Muscle of leg (tissue), 11 donors: ENCODE measurements around the gene TRIM36. TPM values are rescaled to one million over a fixed set of nuclear protein-coding genes. Genes with fewer than 3 reads are reported as not detected.

Experiments used
- DNase-seq: peaks from one replicate; pipeline ENCODE4 v3.0.0; 2013
- H3K27ac ChIP-seq: one replicate; pipeline ENCODE4 v1.5.1; 2013; ENCODE audit warnings: mild to moderate bottlenecking, low read length, control low read depth
- H3K27me3 ChIP-seq: one replicate; pipeline ENCODE4 v1.6.1; 2013; ENCODE audit warnings: low read length; ENCODE audit not compliant: control insufficient read depth, insufficient read depth
- H3K36me3 ChIP-seq: one replicate; pipeline ENCODE4 v1.6.1; 2013; ENCODE audit warnings: low read length; ENCODE audit not compliant: control insufficient read depth, insufficient read depth
- H3K4me1 ChIP-seq: one replicate; pipeline ENCODE4 v1.6.1; 2013; ENCODE audit warnings: low read length; ENCODE audit not compliant: control insufficient read depth, insufficient read depth
- H3K4me3 ChIP-seq: one replicate; pipeline ENCODE4 v1.5.1; 2013; ENCODE audit warnings: low read length, control low read depth
- H3K9me3 ChIP-seq: replicated peaks from 2 replicates; pipeline ENCODE4 v1.6.1; 2013; ENCODE audit warnings: low read depth, low read length; ENCODE audit not compliant: control insufficient read depth
- WGBS: methylation state at CpG from one replicate; pipeline ENCODE4 v1.1.5; 2013; ENCODE audit warnings: missing lambda C conversion rate; ENCODE audit not compliant: insufficient coverage; 5-methylcytosine and 5-hydroxymethylcytosine counted together
- polyA plus RNA-seq, 8 donors: library from polyadenylated mRNA; unstranded; fragments of 120-200 nt; gene quantifications; one replicate each; pipeline versions ENCODE4 v1.2.1 to v1.2.3, GENCODE V29; 2013; ENCODE audit warnings: inconsistent platforms in 1 of 8, low replicate concordance in 1 of 8; ENCODE audit not compliant: insufficient read length in 8 of 8, insufficient read depth in 1 of 8
- total RNA-seq: library from RNA; stranded (reverse); fragments of 120-200 nt; gene quantifications from one replicate; pipeline ENCODE4 v1.2.4, GENCODE V29; 2013

The TRIM36 gene
- total and polyA plus RNA-seq, 9 donors, result 1.8 to 3.4 (median 2.7) TPM

GRCh38 chr5:115116001-115116400 is 53.7 kb downstream of the TRIM36 start:
- H3K4me1 ChIP-seq, result no peaks in the 10 kb centered on the region
- no peak overlapping the region for H3K27ac ChIP-seq
- no peaks in the 10 kb centered on the region for H3K27me3 ChIP-seq
- no peaks in the 10 kb centered on the region for H3K36me3 ChIP-seq
- H3K4me3 ChIP-seq, result no peak overlapping the region
- H3K9me3 ChIP-seq, result peaks cover 2% of the 10 kb centered on the region
- peak; percentile 6 for DNase-seq

DNA sequence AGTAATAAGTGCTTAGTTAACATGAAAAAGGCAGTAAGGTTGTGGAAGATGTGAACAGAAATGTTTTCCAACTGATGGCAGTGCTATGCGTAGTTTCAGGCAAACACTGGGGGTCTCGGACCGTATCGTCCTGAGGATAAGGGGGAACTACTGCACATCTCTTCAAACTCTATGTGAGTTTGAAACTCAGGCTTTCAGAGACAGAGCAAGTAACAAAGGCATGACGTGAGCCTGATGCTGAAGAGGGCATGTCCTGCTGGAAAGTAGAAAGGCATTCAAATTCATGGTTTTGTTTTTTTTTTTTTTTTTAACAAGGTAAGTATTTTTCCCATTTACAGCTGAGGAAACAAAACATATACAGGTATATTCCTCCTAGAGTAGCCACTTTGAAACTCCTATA is 59.9 kb downstream of the TRIM36 start:
- 80% methylated on average over 3 of the region's 5 CpGs for WGBS
- H3K4me3 ChIP-seq, result no peak overlapping the region
- no peaks in the 10 kb centered on the region for H3K4me1 ChIP-seq
- DNase-seq, result no peak
- no peaks in the 10 kb centered on the region for H3K9me3 ChIP-seq
- H3K27me3 ChIP-seq, result no peaks in the 10 kb centered on the region
- no peak overlapping the region for H3K27ac ChIP-seq
- no peaks in the 10 kb centered on the region for H3K36me3 ChIP-seq

GRCh38 chr5:115109356-115109755 is 60.4 kb downstream of the TRIM36 start:
- no peaks in the 10 kb centered on the region for H3K9me3 ChIP-seq
- H3K4me1 ChIP-seq, result no peaks in the 10 kb centered on the region
- no peak overlapping the region for H3K27ac ChIP-seq
- no peaks in the 10 kb centered on the region for H3K27me3 ChIP-seq
- no peaks in the 10 kb centered on the region for H3K36me3 ChIP-seq
- H3K4me3 ChIP-seq, result no peak overlapping the region
- DNase-seq, result no peak
- 72% methylated on average over 3 of the region's 5 CpGs for WGBS

- no peak overlapping the region for H3K27ac ChIP-seq
Measured at GRCh38 chr5:115100319-115100955, 69.3 kb downstream of the TRIM36 start.

GRCh38 chr5:115098041-115098702 is 71.5 kb downstream of the TRIM36 start:
- Histone ChIP-seq H3K9me3 (no peaks in the 10 kb centered on the region), H3K27me3 (no peaks in the 10 kb centered on the region), H3K27ac (no peak overlapping the region), H3K4me1 (no peaks in the 10 kb centered on the region), H3K36me3 (no peaks in the 10 kb centered on the region), H3K4me3 (no peak overlapping the region)
- peak; percentile 46 for DNase-seq
- no CpG with 5 or more reads among the region's 2 CpGs for WGBS

More at GRCh38 chr5:115100319-115100955, 69.3 kb downstream of the TRIM36 start:
- H3K27me3 ChIP-seq, result no peaks in the 10 kb centered on the region
- H3K4me1 ChIP-seq, result no peaks in the 10 kb centered on the region
- no peaks in the 10 kb centered on the region for H3K9me3 ChIP-seq
- no CpG with 5 or more reads among the region's 6 CpGs for WGBS
- no peaks in the 10 kb centered on the region for H3K36me3 ChIP-seq
- peak; percentile 3 for DNase-seq
- no peak overlapping the region for H3K4me3 ChIP-seq

DNA sequence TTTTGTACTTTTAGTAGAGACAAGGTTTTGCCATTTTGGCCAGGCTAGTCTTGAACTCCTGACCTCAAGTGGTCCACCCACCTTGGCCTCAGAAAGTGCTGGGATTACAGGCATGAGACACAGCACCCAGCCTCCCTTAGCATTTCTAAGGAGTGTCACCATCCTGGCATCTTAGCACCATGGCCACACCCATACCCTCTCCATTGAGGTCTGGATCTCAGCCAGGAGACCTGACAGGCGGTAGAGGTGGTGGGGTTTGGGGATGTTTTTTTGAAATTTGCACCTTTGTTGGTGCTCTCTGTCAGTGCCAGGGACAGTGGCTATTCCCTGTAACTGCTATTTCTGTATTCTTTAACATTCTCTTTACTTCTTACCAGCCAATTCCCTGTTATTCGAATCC is 72.5 kb downstream of the TRIM36 start:
- Histone ChIP-seq H3K4me1 (no peaks in the 10 kb centered on the region), H3K4me3 (no peak overlapping the region), H3K27ac (no peak overlapping the region), H3K9me3 (no peaks in the 10 kb centered on the region), H3K36me3 (no peaks in the 10 kb centered on the region), H3K27me3 (no peaks in the 10 kb centered on the region)
- DNase-seq, result no peak
- WGBS, result no CpG with 5 or more reads among the region's 2 CpGs

- Histone ChIP-seq H3K27me3 (no peaks in the 10 kb centered on the region), H3K4me3 (no peak overlapping the region), H3K4me1 (no peaks in the 10 kb centered on the region), H3K36me3 (no peaks in the 10 kb centered on the region), H3K27ac (no peak overlapping the region), H3K9me3 (no peaks in the 10 kb centered on the region)
- WGBS, result 28% methylated on average over 2 of the region's 7 CpGs
- peak; percentile 15 for DNase-seq
Measured at GRCh38 chr5:115096034-115096769, 73.5 kb downstream of the TRIM36 start.

DNA sequence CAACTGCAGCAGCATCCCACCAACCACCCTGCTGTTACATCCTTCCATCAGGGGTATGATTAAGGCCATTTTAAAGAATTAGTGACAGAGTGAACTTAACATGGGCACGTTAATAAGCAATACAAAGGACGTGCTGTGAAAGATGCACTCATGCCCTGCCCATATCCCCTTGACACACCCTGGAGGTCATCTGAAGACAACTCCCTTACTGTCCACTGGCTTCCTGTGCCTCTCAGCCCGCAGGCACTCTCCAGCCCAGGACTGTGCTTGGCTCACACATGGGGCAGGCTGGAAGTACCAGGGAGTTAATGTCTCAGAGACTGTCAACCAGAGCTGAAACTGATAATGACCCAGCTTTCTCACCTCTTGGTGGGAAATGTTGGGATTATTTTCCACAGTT is 81.8 kb downstream of the TRIM36 start:
- Histone ChIP-seq H3K4me3 (no peak overlapping the region), H3K4me1 (no peaks in the 10 kb centered on the region), H3K9me3 (no peaks in the 10 kb centered on the region), H3K36me3 (no peaks in the 10 kb centered on the region), H3K27me3 (peaks cover 4% of the 10 kb centered on the region), H3K27ac (no peak overlapping the region)
- 86% methylated on average over 2 of the region's 3 CpGs for WGBS
- no peak for DNase-seq

DNA sequence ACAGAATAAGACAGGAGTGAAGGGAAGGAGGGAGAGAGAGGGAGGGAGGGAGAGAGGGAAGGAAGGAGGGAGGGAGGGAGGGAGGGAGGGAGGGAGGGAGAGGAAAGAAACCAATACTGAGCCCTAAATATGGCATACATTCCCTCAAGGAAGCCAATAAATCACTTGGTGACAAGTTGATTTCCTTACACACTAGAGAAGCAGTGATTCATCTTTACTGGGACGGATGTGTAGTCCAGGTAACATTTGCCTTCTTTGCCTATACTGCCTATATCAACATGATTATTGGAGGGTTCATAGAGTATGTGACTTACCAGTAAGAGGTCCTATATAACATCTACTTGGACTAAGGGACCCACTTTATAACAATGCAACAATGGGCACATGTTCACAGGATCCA is 83.2 kb downstream of the TRIM36 start:
- Histone ChIP-seq H3K36me3 (no peaks in the 10 kb centered on the region), H3K4me3 (no peak overlapping the region), H3K4me1 (no peaks in the 10 kb centered on the region), H3K27me3 (peaks cover 4% of the 10 kb centered on the region), H3K27ac (no peak overlapping the region), H3K9me3 (no peaks in the 10 kb centered on the region)
- no CpG with 5 or more reads among the region's 1 CpG for WGBS
- no peak for DNase-seq

DNA sequence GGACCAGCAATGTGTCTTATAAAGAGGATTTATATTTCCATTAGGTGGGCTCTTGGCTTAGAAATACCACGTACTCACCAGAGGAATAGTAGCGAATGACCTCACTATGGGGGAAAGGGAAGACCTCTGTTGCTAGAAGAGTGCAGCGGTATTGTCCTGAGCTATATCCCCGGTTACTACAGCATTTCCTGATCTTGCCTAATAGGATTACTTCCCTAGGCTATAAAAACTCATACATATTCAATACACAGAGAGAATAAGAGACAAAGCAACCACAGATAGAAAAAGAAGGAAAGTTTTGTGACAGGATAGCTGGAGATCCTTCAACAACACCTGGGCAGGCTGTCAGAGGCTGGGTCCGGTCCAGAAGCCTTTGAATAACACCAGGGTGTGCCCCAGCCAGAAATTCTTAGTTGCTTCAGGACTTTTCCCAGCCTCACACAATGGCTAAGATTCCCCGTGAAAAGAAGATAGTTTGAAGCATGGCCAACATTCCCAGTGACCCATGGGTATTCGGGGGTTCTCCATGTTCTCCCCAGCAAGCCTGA is 85.4 kb downstream of the TRIM36 start:
- Histone ChIP-seq H3K9me3 (no peaks in the 10 kb centered on the region), H3K4me1 (no peaks in the 10 kb centered on the region), H3K27ac (no peak overlapping the region), H3K27me3 (no peaks in the 10 kb centered on the region), H3K36me3 (no peaks in the 10 kb centered on the region), H3K4me3 (no peak overlapping the region)
- DNase-seq, result no peak
- WGBS, result 89% methylated on average over 3 of the region's 7 CpGs
